KMS-11 (cell line): ENCODE results near the gene ALG14.

Experiments
- H2AFZ ChIP-seq: fragments of 200-600 bp; sonication (generic); 2 replicates; pipeline ENCODE4 v1.6.1; 2016; ENCODE audit warnings: antibody characterized with exemption, mixed run types, low read depth
- H3K27ac ChIP-seq: fragments of 200-600 bp; sonication (generic); 2 replicates; pipeline ENCODE4 v1.6.1; 2016; ENCODE audit warnings: mild to moderate bottlenecking, mixed run types
- H3K27me3 ChIP-seq: fragments of 200-600 bp; sonication (generic); 2 replicates; pipeline ENCODE4 v1.6.1; 2017; ENCODE audit warnings: mild to moderate bottlenecking, low read depth, mixed run types, moderate library complexity; ENCODE audit not compliant: insufficient read depth
- H3K36me3 ChIP-seq: fragments of 200-600 bp; sonication (generic); 2 replicates; pipeline ENCODE4 v1.6.1; 2017; ENCODE audit warnings: mild to moderate bottlenecking, mixed run types; ENCODE audit not compliant: insufficient read depth
- H3K4me1 ChIP-seq: fragments of 200-600 bp; sonication (generic); 2 replicates; pipeline ENCODE4 v1.6.1; 2016; ENCODE audit warnings: mild to moderate bottlenecking, low read depth, mixed run types; ENCODE audit not compliant: poor library complexity, severe bottlenecking
- H3K4me2 ChIP-seq: fragments of 200-600 bp; sonication (generic); 2 replicates; pipeline ENCODE4 v1.7.0; 2016; ENCODE audit warnings: mild to moderate bottlenecking, mixed run types
- H3K4me3 ChIP-seq: fragments of 200-600 bp; sonication (generic); IDR thresholded peaks from 2 replicates; pipeline ENCODE4 v1.6.1; 2017; ENCODE audit warnings: low read depth, low read length, mixed read lengths; ENCODE audit not compliant: insufficient read depth
- H3K79me2 ChIP-seq: fragments of 200-600 bp; sonication (generic); 2 replicates; pipeline ENCODE4 v1.6.1; 2016; ENCODE audit warnings: low read depth, mixed run types; ENCODE audit not compliant: insufficient read depth
- H3K9ac ChIP-seq: fragments of 200-600 bp; sonication (generic); 2 replicates; pipeline ENCODE4 v1.6.1; 2016; ENCODE audit warnings: mild to moderate bottlenecking, mixed run types
- H4K20me1 ChIP-seq: fragments of 200-600 bp; sonication (generic); 2 replicates; pipeline ENCODE4 v1.6.1; 2016; ENCODE audit warnings: mild to moderate bottlenecking, mixed run types; ENCODE audit not compliant: insufficient read depth
- CTCF ChIP-seq: fragments of 200-600 bp; sonication (generic); conservative IDR thresholded peaks from 2 replicates; pipeline ENCODE4 v1.6.1; 2017; ENCODE audit warnings: low read depth, mild to moderate bottlenecking, antibody characterized with exemption, low read length, moderate library complexity, mixed read lengths

The ALG14 gene

GRCh38 chr1:95118067-95118499 is 45.3 kb upstream of the ALG14 start:
- Histone ChIP-seq H2AFZ (peak overlapping the region; percentile 93), H3K4me2 (peak overlapping the region; percentile 56; the same call in 1 of the 2 replicates), H3K4me1 (no peaks in the 10 kb centered on the region), H3K27me3 (no peaks in the 10 kb centered on the region), H3K9ac (no peak overlapping the region), H3K36me3 (no peaks in the 10 kb centered on the region), H4K20me1 (no peaks in the 10 kb centered on the region), H3K27ac (no peak overlapping the region), H3K79me2 (no peaks in the 10 kb centered on the region), H3K4me3 (no peak overlapping the region)
- no peak for TF ChIP-seq CTCF

- Histone ChIP-seq H3K9ac (no peak within 1 kb of the TSS; the same call in 1 of the 2 replicates), H3K27ac (no peak within 1 kb of the TSS), H3K27me3 (no peaks in the 10 kb centered on the region)
These were observed 44.7 kb upstream of the ALG14 start, which contains the start of gene TLCD4 for GRCh38 chr1:95117207-95118066. TLCD4 (plus strand) TSS chr1:95117355; CDS start chr1:95143902, 26,547 bp downstream.

GRCh38 chr1:95116580-95117206 is 43.9 kb upstream of the ALG14 start:
- peak; percentile 75 for TF ChIP-seq CTCF
- H2AFZ ChIP-seq, result peak overlapping the region; percentile 93
- peak overlapping the region; percentile 62 for H3K4me3 ChIP-seq
- no peak overlapping the region; the same call in 1 of the 2 replicates for H3K9ac ChIP-seq
- H3K79me2 ChIP-seq, result no peaks in the 10 kb centered on the region
- H3K27ac ChIP-seq, result no peak overlapping the region
- H3K4me1 ChIP-seq, result no peaks in the 10 kb centered on the region
- H3K36me3 ChIP-seq, result no peaks in the 10 kb centered on the region
- H3K27me3 ChIP-seq, result no peaks in the 10 kb centered on the region
- no peaks in the 10 kb centered on the region for H4K20me1 ChIP-seq
- peak overlapping the region; percentile 40 for H3K4me2 ChIP-seq

More at GRCh38 chr1:95117207-95118066, 44.7 kb upstream of the ALG14 start, which contains the start of gene TLCD4:
- Histone ChIP-seq H2AFZ (peak within 1 kb of the TSS; percentile 93), H3K36me3 (no peaks in the 10 kb centered on the region), H3K4me2 (peak within 1 kb of the TSS; percentile 56), H3K4me3 (peak within 1 kb of the TSS; percentile 62), H4K20me1 (no peaks in the 10 kb centered on the region), H3K4me1 (no peaks in the 10 kb centered on the region), H3K79me2 (no peaks in the 10 kb centered on the region)
- no peak for TF ChIP-seq CTCF

GRCh38 chr1:95115708-95116137 is 43.0 kb upstream of the ALG14 start:
- Histone ChIP-seq H2AFZ (no peak overlapping the region), H3K4me2 (no peak overlapping the region), H3K36me3 (no peaks in the 10 kb centered on the region), H3K4me3 (no peak overlapping the region), H3K79me2 (no peaks in the 10 kb centered on the region), H3K27me3 (no peaks in the 10 kb centered on the region), H3K4me1 (no peaks in the 10 kb centered on the region), H3K27ac (no peak overlapping the region), H4K20me1 (no peaks in the 10 kb centered on the region), H3K9ac (no peak overlapping the region)
- no peak for TF ChIP-seq CTCF
